ENCODE results near the gene C9orf152. TPM values are rescaled to one million over a fixed set of nuclear protein-coding genes. Genes with fewer than 3 reads are reported as not detected.

The C9orf152 gene
- total and polyA plus RNA-seq, 10 of the 15 experiments (the other 5 are each of a cell fraction or from before 2014, with no cell fraction given) = 0.04 TPM; not detected in 9

GRCh38 chr9:110202232-110202631 is 5.7 kb downstream of the C9orf152 start (continued):
- TF ChIP-seq HCFC1 (IDR thresholded peaks at IDR 0.05; ENCODE audit: low read length) (no peak), PKNOX1 (IDR thresholded peaks at IDR 0.05) (no peak), IRF5 (IDR thresholded peaks at IDR 0.05; ENCODE audit: borderline replicate concordance) (no peak), NR2C1 (IDR thresholded peaks at IDR 0.05) (no peak)

GRCh38 chr9:110199643-110200042 is 8.3 kb downstream of the C9orf152 start:
- no peaks in the 10 kb centered on the region for H3K79me2 ChIP-seq (ENCODE audit: control insufficient read depth, insufficient read depth, low read length)
- H3K4me1 ChIP-seq (ENCODE audit: control insufficient read depth, insufficient read depth, low read length) = no peaks in the 10 kb centered on the region
- FAIRE-seq (no peak), ATAC-seq (no peak), DNase-seq (ENCODE audit: low read depth, low spot score) (no peak)
- BruUV-seq (replicated peaks) = no TSS peak
- H3K9ac ChIP-seq (ENCODE audit: control insufficient read depth, insufficient read depth, low read length) = no peak overlapping the region
- ChIA-PET RAD21 (ENCODE audit: unreplicated experiment) (no interaction called here), CTCF (interaction anchor here (0.9 to 1.5 kb wide), 4 partner anchors 14 to 47 kb away, joined by 4 to 5 read pairs (median 4); no protein-coding TSS in a partner anchor), SMC1A (ENCODE audit: uncharacterized antibody, unreplicated experiment) (interaction anchor here (0.9 kb wide), 1 partner anchor 10 kb away, joined by 3 read pairs; no protein-coding TSS in a partner anchor), POLR2A (no interaction called here)
- in situ Hi-C loops (cut with MboI) (loop anchor here (25.0 kb wide), 1 partner anchor 1113 kb away; no protein-coding TSS in a partner anchor), intact Hi-C loops (cut with micrococcal nuclease; ENCODE audit: unreplicated experiment) (no loop called here)
- H3K4me3 ChIP-seq = no peak overlapping the region
- WGBS (ENCODE audit: insufficient coverage, insufficient replicate concordance, low lambda C conversion rate, missing lambda C conversion rate) = 72% methylated on average over 2 of the region's 2 CpGs
- H4K20me1 ChIP-seq (ENCODE audit: control insufficient read depth, insufficient read depth) = no peaks in the 10 kb centered on the region
- no peak overlapping the region for H2AFZ ChIP-seq (ENCODE audit: control insufficient read depth, low read depth, low read length)
- H3K36me3 ChIP-seq (ENCODE audit: control insufficient read depth in 2 of 2, insufficient read depth in 2 of 2, low read length in 1 of 2) = no peaks in the 10 kb centered on the region
- no peaks in the 10 kb centered on the region for H3K27me3 ChIP-seq (replicated peaks in 1 of 2; ENCODE audit: control insufficient read depth in 2 of 2, insufficient read depth in 2 of 2, low read length in 1 of 2)
- no peak overlapping the region for H3K4me2 ChIP-seq (ENCODE audit: control insufficient read depth, insufficient read depth)
- no peak overlapping the region for H3K27ac ChIP-seq (ENCODE audit: control insufficient read depth, insufficient read depth)
- no peaks in the 10 kb centered on the region for H3K9me3 ChIP-seq (replicated peaks; ENCODE audit: control insufficient read depth, insufficient read depth, low read length)
- TF ChIP-seq EED (IDR thresholded peaks at IDR 0.05; ENCODE audit: low read depth) (no peak), PML (IDR thresholded peaks at IDR 0.05; ENCODE audit: low read length) (no peak), CREM (IDR thresholded peaks at IDR 0.05; ENCODE audit: low read depth) (no peak), REST (IDR thresholded peaks at IDR 0.05; ENCODE audit: low read depth, low read length) (no peak), ATF3 (IDR thresholded peaks at IDR 0.05; ENCODE audit: borderline replicate concordance, extremely low read depth, low read depth, low read length) (no peak), ATF7 (IDR thresholded peaks at IDR 0.05; ENCODE audit: low read depth) (no peak), CTCF (IDR thresholded peaks at IDR 0.05 in 2 of 3, conservative IDR thresholded peaks at IDR 0.05 in 1 of 3; ENCODE audit: control insufficient read depth in 2 of 3, extremely low read depth in 1 of 3, insufficient read depth in 1 of 3, low read depth in 3 of 3, low read length in 3 of 3) (no peak), HDAC2 (IDR thresholded peaks at IDR 0.05) (no peak), SMARCA5 (IDR thresholded peaks at IDR 0.05) (no peak), ASH2L (IDR thresholded peaks at IDR 0.05; ENCODE audit: borderline replicate concordance, low read depth) (no peak)

All from GM12878 (cell line).